PFSK-1 (cell line): Measurements from ENCODE around the gene GRAMD1B.

Experiments used
- FOXP2 ChIP-seq: optimal IDR thresholded peaks from 2 replicates; pipeline ENCODE3; 2011; ENCODE audit warnings: borderline replicate concordance, control low read depth, inconsistent platforms; ENCODE audit not compliant: insufficient read depth; ENCODE audit errors: extremely low read length, extremely low read depth
- POLR2AphosphoS5 ChIP-seq: IDR thresholded peaks from 2 replicates; pipeline ENCODE4 v1.6.1; 2012; ENCODE audit warnings: low read depth, mild to moderate bottlenecking, control low read depth, low read length, moderate library complexity
- REST ChIP-seq, 2 experiments: IDR thresholded peaks; 2 replicates each; pipeline versions ENCODE4 v1.6.1 to v1.8.0; 2011 to 2012; ENCODE audit warnings: low read depth in 2 of 2, low read length in 2 of 2, control low read depth in 1 of 2, inconsistent platforms in 1 of 2, mild to moderate bottlenecking in 1 of 2, moderate library complexity in 1 of 2; ENCODE audit not compliant: insufficient read depth in 1 of 2
- SIN3A ChIP-seq: IDR thresholded peaks from 2 replicates; pipeline ENCODE4 v1.6.1; 2012; ENCODE audit warnings: mild to moderate bottlenecking, low read length, moderate library complexity, borderline replicate concordance; ENCODE audit not compliant: insufficient read depth
- TAF1 ChIP-seq: IDR thresholded peaks from 2 replicates; pipeline ENCODE4 v1.6.1; 2012; ENCODE audit warnings: low read length, control low read depth, borderline replicate concordance; ENCODE audit not compliant: insufficient read depth

GRAMD1B gene

GRCh38 chr11:123505546-123506299 is 75.7 kb downstream of the GRAMD1B start:
- no peak for TF ChIP-seq POLR2AphosphoS5

- TF ChIP-seq TAF1 (no peak), SIN3A (no peak), REST (IDR thresholded peaks at IDR 0.05; ENCODE audit: insufficient read depth in 1 of 2, low read depth in 2 of 2, low read length in 2 of 2) (no peak), FOXP2 (no peak), POLR2AphosphoS5 (no peak)
Observed at GRCh38 chr11:123507043-123507442, 77.0 kb downstream of the GRAMD1B start.

- TF ChIP-seq SIN3A (no peak), POLR2AphosphoS5 (no peak), FOXP2 (no peak), TAF1 (no peak), REST (IDR thresholded peaks at IDR 0.05; ENCODE audit: insufficient read depth in 1 of 2, low read depth in 2 of 2, low read length in 2 of 2) (no peak)
Observed at GRCh38 chr11:123509737-123510578, 79.9 kb downstream of the GRAMD1B start.

GRCh38 chr11:123510579-123510905 is 80.5 kb downstream of the GRAMD1B start:
- TF ChIP-seq SIN3A (no peak), POLR2AphosphoS5 (no peak)

- TF ChIP-seq TAF1: no peak
- TF ChIP-seq FOXP2: peak; percentile 38
Observed at GRCh38 chr11:123511037-123511870, 81.2 kb downstream of the GRAMD1B start.

- TF ChIP-seq FOXP2: no peak
Observed at GRCh38 chr11:123516238-123516637, 86.2 kb downstream of the GRAMD1B start.

- TF ChIP-seq REST (IDR thresholded peaks at IDR 0.05; ENCODE audit: insufficient read depth in 1 of 2, low read depth in 2 of 2, low read length in 2 of 2) (no peak), SIN3A (no peak)
Observed at GRCh38 chr11:123517559-123518364, 87.7 kb downstream of the GRAMD1B start.
